ENCODE results near the gene TMEM98. TPM values are rescaled to one million over a fixed set of nuclear protein-coding genes. Genes with fewer than 3 reads are reported as not detected.

The TMEM98 gene
- polyA plus RNA-seq, 3 donors, result not detected

DNA sequence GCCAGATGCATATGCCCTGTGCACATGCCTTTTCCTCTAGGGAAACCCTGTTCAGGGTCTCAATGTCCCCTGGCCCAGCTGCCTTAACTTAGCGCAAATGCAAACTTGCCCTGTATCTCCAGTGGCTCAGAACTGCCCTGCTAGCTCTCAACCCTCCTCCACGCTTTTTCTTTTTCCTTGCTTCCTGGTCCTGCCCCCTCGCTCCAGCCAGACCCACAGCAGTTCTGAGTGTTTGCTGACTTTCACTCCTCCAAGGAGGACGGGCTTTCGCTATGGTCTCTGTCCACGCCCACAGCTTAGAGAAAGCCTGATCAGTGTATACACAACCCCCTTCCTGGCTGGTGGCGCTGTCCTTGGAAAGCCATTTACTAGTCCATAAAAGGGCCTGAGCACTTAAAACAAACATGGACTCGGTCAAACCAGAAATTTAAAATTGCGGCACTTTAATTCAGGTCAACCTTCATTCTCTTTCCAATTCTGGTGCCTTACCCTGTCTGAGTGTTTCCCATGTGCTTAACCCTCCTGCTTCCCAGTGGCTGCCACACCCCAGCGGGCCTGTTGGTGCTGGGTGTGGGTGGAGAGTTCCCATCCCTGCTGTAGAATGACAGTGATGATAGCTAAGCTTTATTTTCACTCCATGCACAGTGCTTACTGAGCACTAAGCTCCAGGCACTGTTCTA, 15.6 kb upstream of the TMEM98 start:
- Histone ChIP-seq H3K9me3 (replicated peaks in 1 of 2; ENCODE audit: control insufficient read depth in 1 of 2, insufficient read depth in 1 of 2, low read length in 2 of 2) (no peaks in the 10 kb centered on the region), H3K79me2 (ENCODE audit: insufficient read depth, low read length) (no peaks in the 10 kb centered on the region), H3K4me3 (replicated peaks in 1 of 3; ENCODE audit: low read depth in 2 of 3, low read length in 3 of 3) (no peak overlapping the region), H3K27ac (ENCODE audit: low read depth in 1 of 2, low read length in 2 of 2) (no peak overlapping the region), H3K27me3 (ENCODE audit: control insufficient read depth in 2 of 2, insufficient read depth in 2 of 2, low read length in 2 of 2) (peaks cover 0 to 2% of the 10 kb centered on the region in 2 donors), H3K4me2 (replicated peaks; ENCODE audit: extremely low read depth, low read length, poor library complexity, severe bottlenecking) (no peak overlapping the region), H2AFZ (ENCODE audit: insufficient read depth, low read depth, low read length, poor library complexity, severe bottlenecking) (no peak overlapping the region), H3K9ac (ENCODE audit: insufficient read depth, low read length, poor library complexity, severe bottlenecking) (no peak overlapping the region), H3K36me3 (replicated peaks in 1 of 2; ENCODE audit: control insufficient read depth in 1 of 2, insufficient read depth in 2 of 2, low read length in 2 of 2) (no peaks in the 10 kb centered on the region), H3K4me1 (ENCODE audit: control insufficient read depth in 1 of 2, insufficient read depth in 2 of 2, low read length in 2 of 2) (no peaks in the 10 kb centered on the region), H4K20me1 (ENCODE audit: insufficient read depth, low read length) (no peaks in the 10 kb centered on the region)
- 86% methylated on average over 7 of the region's 10 CpGs for WGBS (ENCODE audit: insufficient coverage)
- H3K9me3 Mint-ChIP-seq, result no peaks in the 10 kb centered on the region
- no peak for DNase-seq
- H3K4me1 Mint-ChIP-seq, result no peaks in the 10 kb centered on the region
- peak overlapping the region in 1 of 7 donors; percentile 64 for H3K27ac Mint-ChIP-seq
- TF ChIP-seq, protein P1, sequence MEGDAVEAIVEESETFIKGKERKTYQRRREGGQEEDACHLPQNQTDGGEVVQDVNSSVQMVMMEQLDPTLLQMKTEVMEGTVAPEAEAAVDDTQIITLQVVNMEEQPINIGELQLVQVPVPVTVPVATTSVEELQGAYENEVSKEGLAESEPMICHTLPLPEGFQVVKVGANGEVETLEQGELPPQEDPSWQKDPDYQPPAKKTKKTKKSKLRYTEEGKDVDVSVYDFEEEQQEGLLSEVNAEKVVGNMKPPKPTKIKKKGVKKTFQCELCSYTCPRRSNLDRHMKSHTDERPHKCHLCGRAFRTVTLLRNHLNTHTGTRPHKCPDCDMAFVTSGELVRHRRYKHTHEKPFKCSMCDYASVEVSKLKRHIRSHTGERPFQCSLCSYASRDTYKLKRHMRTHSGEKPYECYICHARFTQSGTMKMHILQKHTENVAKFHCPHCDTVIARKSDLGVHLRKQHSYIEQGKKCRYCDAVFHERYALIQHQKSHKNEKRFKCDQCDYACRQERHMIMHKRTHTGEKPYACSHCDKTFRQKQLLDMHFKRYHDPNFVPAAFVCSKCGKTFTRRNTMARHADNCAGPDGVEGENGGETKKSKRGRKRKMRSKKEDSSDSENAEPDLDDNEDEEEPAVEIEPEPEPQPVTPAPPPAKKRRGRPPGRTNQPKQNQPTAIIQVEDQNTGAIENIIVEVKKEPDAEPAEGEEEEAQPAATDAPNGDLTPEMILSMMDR (IDR thresholded peaks at IDR 0.05), result no peak
- intact Hi-C loops (cut with micrococcal nuclease), result no loop called here
- H3K4me3 Mint-ChIP-seq, result no peak overlapping the region
- H3K36me3 Mint-ChIP-seq, result no peaks in the 10 kb centered on the region
- peaks cover 2 to 6% (median 2%) of the 10 kb centered on the region in 3 donors for H3K27me3 Mint-ChIP-seq (ENCODE audit: low read depth in 3 of 3)

DNA sequence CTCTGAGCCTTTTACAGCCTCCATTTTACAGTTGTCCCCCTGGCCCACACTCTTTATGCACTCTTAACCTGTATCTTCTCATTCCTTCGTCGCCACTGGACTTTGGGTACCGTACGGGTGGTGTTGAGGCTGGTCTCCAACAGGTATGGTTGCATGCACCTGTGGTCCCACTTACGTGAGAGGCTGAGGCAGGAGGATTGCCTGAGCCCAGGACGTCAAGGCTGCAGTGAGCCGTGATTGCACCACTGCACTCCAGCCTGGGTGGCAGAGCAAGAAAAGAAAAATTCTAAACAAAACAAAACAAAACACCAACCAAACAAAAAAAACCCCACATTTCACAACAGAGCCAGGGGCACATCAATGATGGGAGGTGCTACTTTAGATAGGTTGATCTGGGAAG, 14.4 kb upstream of the TMEM98 start:
- H3K27me3 ChIP-seq (ENCODE audit: control insufficient read depth in 2 of 2, insufficient read depth in 2 of 2, low read length in 2 of 2), result peaks cover 0 to 2% of the 10 kb centered on the region in 2 donors
- Mint-ChIP-seq H3K36me3 (no peaks in the 10 kb centered on the region), H3K27ac (no peak overlapping the region), H3K4me3 (no peak overlapping the region), H3K27me3 (ENCODE audit: low read depth in 3 of 3) (peaks cover 2 to 6% (median 5%) of the 10 kb centered on the region in 3 donors), H3K4me1 (no peaks in the 10 kb centered on the region), H3K9me3 (no peaks in the 10 kb centered on the region)
- no peak overlapping the region for H3K4me3 ChIP-seq (replicated peaks in 1 of 3; ENCODE audit: low read depth in 2 of 3, low read length in 3 of 3)
- H2AFZ ChIP-seq (ENCODE audit: insufficient read depth, low read depth, low read length, poor library complexity, severe bottlenecking), result no peak overlapping the region
- H4K20me1 ChIP-seq (ENCODE audit: insufficient read depth, low read length), result no peaks in the 10 kb centered on the region
- WGBS (ENCODE audit: insufficient coverage), result 88% methylated on average over 4 of the region's 7 CpGs
- intact Hi-C loops (cut with micrococcal nuclease), result no loop called here
- no peaks in the 10 kb centered on the region for H3K4me1 ChIP-seq (ENCODE audit: control insufficient read depth in 1 of 2, insufficient read depth in 2 of 2, low read length in 2 of 2)
- no peak for DNase-seq
- H3K79me2 ChIP-seq (ENCODE audit: insufficient read depth, low read length), result no peaks in the 10 kb centered on the region
- H3K9me3 ChIP-seq (replicated peaks in 1 of 2; ENCODE audit: control insufficient read depth in 1 of 2, insufficient read depth in 1 of 2, low read length in 2 of 2), result no peaks in the 10 kb centered on the region
- H3K4me2 ChIP-seq (replicated peaks; ENCODE audit: extremely low read depth, low read length, poor library complexity, severe bottlenecking), result no peak overlapping the region
- no peak overlapping the region for H3K9ac ChIP-seq (ENCODE audit: insufficient read depth, low read length, poor library complexity, severe bottlenecking)
- H3K36me3 ChIP-seq (replicated peaks in 1 of 2; ENCODE audit: control insufficient read depth in 1 of 2, insufficient read depth in 2 of 2, low read length in 2 of 2), result no peaks in the 10 kb centered on the region
- H3K27ac ChIP-seq (ENCODE audit: low read depth in 1 of 2, low read length in 2 of 2), result no peak overlapping the region
- TF ChIP-seq, protein P1 (IDR thresholded peaks at IDR 0.05), result no peak

Data from CD14-positive monocyte (primary cell).